HS-27A (cell line): ENCODE data around the gene MRPL55.

Experiments used
- DNase-seq: peaks from one replicate; pipeline ENCODE4 v3.0.0-alpha.2; 2012; ENCODE audit warnings: low read depth, missing footprints

Gene MRPL55

DNA sequence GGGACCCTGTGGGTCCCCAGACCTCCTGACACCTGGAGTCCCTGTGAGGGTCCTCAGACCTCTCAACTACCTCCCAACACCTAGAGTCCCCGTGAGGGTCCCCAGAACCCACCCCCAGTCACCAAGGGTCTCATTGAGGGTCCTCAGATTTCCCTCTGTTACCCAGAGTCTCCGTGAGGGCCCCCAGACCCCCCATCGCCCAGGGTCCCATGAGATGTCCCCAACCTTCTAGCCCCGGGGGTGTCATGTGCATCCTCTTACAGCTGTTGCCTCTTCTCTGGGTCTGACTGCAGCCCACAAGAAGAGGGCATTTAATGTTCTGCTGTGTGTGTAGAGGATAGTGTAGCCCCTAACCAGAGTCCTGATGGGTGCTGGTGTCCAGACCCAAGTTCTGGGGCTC lies 38.7 kb upstream of the MRPL55 start:
- DNase-seq = no peak

DNA sequence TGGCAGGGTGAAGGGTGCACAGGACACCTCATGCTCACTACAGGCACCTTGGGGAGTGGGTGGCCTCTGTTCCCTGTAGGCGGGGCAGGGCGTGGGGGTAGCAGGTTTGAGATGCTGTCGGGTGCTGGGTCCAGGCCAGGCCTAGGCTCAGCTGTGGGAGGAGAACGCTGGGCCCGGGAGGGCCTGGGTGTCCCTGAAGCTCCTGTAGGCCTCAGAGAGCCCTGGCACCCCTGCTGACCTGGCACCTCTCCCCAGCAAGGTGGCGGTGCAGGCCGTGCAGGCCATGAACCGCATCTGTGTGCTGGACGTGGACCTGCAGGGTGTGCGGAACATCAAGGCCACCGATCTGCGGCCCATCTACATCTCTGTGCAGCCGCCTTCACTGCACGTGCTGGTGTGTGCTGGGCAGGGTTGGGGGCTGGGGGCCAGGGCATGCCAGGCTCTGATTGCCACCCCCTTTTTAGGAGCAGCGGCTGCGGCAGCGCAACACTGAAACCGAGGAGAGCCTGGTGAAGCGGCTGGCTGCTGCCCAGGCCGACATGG lies 38.1 kb upstream of the MRPL55 start:
- no peak for DNase-seq

DNA sequence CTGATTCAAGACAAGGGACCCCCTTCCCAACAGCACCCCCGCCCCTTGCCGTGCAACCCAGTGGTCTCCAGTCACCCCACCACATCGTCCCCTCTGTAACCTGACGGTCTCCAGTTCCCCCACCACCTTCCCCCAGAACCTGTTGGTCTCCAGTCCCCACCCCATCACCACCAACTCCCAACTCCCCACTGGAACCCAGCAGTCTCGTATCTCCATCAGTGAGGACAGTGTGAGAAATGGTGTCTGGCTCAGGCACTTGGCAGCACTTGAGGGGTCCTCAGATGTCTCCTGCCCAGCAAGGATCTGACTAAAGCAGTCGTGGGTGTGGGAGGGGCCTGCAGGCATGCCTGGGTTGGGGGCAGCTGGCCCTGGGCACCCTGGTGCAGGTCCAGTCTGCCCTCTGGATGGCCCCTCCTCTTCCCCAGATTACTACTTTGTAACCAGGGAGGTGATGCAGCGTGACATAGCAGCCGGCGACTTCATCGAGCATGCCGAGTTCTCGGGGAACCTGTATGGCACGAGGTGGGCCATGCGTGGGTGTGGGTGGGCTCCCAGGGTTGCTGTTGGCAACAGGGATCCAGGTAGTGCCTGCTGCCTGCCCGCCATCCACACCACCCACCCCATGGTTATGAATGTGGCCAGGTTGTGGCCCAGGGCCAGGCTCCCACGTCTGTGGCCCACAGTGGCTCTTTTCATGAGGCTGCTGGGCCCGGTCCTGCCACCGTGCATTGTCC lies 37.5 kb upstream of the MRPL55 start:
- no peak for DNase-seq

DNA sequence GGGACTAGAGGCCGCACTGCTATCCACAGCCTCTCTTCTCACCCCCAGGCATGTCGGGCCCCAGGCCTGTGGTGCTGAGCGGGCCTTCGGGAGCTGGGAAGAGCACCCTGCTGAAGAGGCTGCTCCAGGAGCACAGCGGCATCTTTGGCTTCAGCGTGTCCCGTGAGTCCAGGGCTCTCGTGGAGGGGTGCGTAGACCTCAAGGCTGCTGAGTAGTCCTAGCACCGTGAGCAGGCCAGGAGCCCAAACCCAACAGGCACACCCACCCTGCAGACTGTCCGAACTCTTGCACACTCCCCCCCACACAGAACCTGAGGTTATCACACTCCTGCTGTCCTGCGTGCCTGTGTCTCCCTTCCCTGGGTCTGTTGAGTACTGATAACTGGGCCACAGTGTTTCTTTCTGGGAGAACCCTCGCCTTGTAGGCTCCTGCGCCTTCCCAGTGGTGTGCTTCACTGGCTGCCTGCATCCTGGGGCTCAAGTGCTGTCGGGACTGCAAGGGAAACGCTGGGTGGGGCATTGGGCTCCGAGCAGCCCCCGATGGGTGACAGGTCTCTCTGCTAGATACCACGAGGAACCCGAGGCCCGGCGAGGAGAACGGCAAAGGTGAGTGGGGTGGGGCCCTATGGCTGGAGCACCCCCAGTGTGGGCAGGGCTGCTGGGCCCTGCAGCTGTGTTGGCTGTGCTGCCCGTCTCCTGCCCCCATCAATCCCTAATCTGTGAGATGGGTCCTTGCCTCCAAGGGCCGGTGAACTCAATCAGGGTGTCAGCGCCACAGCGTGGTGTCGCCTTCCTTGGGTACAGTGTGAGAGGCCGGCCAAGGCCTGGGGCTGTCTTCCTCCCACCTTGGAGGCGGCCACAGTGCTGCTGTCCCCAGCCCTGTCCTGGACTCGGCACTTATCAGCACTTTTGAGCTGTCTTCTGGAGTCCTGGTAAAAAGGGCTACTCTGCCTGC lies 36.6 kb upstream of the MRPL55 start:
- DNase-seq = no peak

DNA sequence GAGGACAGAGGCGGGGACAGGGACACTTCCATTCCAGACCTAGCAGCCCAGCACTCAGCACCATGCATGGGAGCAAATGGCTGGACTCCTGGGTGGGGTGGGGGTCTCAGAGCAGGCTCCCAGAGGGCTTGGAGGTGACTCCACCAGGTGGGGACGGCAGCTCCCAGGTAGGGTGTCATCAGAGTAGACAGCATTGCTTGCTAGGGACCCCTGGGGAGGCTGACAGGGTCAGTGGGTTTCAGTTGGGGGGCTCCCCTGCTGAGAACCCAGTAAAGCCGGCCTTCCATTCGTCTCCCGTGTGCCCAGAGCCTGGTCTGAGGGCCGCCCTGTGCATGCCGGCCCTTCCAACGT lies 35.9 kb upstream of the MRPL55 start:
- DNase-seq = no peak

DNA sequence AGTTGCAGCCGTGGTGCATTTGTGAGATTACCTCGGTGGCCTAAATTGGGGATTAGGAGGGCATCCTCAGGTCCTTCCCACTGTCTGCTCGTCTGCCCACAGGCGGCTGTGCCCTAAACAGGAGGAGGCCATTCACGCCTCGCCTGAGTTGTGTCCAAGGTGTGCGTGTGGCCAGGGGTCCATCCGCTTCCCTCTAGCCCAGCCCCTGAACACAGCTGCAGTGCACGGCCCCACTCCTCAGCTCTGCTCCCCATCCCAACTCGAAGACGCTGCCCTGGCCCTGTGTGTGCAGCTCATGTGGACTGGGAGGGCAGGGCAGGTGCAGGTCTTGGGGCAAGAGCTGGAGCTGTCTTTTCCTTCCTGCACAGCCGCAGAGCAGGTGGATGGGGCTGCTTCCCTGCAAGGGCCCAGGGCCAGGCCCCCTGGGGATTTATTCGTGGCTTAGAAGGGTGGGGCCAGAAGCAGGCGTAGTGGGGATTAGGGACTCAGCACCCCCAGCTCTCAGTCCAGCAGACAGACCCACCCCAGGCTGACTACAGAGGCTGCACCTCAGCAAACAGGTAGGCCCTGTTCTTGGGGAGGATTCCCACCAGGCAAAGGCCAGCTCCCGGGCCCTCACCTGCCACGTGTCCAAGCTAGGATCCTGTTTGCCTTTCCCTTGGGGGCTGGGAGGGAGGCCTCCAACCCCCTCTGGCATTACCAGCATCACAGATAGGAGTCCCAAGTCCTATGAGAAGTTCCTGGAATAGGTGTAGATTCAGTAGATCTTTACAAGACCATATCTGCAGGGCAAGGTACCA lies 35.3 kb upstream of the MRPL55 start:
- no peak for DNase-seq

DNA sequence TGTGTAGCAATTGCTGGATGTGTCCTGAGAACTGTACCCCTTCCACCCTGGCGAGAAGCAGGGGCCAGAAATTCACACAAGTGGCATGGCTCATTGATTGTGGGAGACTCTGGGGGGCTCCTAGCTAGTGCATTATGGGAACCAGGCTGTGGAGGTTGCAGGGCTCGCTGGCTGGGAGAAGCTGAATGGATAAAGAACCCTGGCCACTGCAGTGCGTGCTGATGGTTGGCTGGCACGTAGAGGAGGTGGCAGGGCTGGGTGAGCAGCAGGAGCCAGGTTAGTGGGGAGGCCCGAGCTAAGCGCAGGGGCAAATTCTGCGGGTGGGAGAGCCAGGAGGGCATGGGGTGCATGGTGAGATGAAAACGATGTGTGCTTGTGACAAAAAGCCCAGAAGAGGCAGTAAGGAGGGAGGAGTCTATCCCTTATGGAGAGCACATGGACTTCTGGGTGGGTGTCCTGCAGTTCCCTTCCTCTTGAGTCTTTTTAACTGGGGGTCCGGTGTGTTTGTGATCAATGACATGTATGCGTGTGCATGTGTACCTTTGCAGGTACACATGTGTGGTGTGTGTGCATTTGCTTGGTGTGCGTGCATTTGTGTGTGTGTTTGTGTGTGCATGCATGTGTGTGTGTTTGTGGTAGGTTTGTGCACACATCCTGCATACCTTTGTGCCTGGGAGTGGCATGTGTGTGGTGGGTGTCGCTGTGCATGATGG lies 34.5 kb upstream of the MRPL55 start:
- no peak for DNase-seq

DNA sequence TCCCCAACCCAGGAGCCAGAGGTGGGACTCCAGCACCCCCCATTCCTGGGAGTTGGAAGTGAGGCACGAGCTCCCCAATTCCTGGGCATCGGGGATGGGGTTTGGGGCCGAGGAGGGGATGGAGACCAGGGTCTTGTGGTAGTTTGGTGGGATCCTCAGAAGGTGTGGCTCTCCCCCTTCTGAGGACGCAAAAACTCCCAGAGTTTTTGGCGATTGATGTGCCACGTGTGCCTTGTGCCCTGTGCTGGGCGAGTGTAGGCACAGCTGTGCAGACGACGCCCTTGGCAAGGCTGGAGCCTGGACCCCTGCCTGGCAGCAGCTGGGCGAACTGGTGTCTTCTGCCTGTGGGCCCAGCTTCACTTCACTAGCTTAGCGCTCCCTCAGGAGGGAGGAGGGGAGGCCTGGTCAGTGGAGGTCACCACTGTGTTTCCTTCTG lies 33.6 kb upstream of the MRPL55 start:
- no peak for DNase-seq

DNA sequence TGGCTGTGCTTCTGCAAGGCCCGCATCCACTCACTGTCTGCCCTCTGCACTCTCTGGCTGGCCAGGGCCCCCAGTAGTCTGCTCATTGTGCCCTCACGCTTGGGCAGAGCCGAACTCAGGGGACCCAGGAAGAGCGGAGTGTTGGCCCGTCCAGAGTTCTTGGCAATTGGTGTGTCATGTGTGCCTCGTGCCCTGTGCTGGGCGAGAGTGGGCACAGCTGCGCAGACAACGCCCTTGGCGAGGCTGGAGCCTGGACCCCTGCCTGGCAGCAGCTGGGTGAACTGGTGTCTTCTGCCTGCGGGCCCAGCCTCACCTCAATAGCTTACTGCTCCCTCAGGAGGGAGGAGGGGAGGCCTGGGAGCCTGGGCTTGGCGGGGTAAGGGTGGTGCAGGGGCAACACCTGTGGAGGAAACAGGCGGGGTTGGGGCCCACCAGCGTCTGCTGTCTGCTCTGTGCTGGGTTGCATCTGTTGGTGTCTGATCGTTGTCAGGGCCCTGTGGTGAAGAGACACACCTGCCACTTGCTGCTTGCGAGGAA lies 33.1 kb upstream of the MRPL55 start:
- no peak for DNase-seq

DNA sequence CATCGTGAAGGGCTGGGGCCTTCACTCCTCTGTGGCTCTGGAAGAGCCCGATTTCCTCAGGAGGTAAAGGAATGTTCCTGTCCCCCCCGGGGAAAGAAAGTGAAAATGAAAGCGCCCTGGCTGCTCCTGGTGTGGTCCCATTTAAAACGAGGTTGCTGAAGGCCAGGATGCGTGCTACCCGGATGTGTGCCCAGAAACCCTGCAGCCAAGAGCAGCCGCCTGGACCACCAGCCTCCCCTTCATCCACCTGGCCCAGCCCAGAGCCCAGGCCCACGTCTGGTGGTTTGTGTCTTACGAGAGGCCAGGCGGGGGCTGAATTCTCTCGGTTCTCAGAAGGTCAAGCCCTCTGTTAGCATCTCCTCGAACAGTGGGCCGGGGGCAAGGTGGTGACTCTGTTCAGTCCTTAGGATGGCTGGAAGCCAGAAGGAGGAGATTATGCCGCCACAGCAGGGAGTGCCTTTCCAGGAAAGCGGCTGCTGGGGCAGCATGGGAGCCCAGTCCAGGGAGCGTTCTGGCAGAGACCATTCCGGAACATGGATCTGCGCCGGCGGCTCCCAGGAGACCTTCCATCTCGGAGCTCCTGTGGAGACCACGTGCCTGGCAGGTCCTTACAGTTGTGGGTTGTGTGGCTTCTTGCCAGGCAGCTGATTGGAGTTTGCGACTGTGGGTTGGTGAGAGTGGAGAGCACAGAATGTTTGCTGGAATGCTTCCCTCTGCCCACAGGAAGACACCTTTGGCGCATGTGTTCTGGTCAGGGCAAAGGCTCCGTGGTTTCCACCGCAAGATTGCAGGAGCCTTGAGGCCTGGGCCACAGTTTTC lies 32.3 kb upstream of the MRPL55 start:
- DNase-seq = peak; percentile 11

DNA sequence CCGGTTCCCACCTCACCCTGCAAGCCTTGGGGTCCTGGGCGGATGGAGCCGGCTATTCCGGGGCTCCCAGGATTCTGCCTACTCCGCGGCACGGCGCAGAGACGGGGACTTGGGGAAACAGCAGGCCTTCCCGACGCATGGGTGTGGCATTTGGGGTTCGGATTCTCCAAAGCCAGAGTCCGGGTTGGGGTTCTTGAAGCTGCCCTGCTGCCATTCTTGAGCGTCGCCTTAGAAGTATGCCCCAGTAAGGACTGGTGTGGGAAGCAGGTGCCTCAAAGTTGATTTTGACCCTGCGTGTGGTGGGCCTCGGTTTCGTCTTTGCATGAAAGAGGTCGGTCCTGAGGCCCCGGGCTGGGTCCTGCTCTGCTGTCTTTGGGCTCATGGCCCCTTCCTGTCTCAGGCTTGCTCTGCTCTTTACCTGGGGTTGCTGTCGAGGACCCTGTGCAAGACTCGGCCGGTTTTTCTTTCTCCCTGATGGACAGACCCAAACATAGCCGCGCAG lies 31.7 kb upstream of the MRPL55 start:
- no peak for DNase-seq

DNA sequence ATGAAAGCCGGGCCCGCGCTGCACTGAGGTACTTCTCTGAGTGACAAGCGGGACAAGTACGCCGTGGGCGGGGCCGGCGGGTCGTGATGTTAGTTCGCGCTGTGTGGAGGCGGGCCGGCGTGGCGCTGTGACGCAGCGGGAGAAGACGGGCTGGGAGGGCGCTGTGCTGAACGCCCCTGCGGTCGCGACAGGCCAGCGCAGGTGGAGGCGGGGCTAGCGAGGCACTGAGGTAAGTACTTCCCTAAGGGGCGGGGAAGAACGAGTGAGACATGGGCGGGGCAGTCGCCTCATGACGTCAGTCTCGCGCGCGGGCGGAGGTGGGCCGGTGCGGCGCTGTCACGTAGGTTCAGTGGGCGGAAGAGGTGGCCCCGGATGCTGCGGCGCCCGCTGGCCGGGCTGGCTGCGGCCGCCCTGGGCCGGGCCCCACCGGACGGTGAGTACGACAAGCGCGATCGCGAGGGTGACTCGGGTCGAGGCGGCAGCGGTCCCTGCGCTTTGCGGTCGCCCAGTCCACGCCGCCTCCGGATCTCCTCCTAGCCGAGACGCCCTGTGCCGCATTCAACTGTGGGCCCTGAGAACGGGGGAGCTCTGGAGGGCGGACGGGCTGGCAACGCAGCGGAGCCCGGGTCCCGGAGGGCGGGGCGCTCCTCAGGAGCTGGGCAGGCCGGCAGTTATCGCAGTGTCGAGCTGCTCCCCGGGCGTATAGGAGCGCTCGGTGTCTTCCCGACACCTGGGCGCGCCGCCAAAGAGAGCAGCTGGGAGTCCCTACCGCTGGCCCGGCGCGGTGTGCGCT lies 31.0 kb upstream of the MRPL55 start, which contains the start of gene GUK1:
GUK1 (plus strand) TSS at position 349 of the 793 bp plus-strand sequence; CDS start at position 373, 24 bp downstream.
- DNase-seq = peak; percentile 80

DNA sequence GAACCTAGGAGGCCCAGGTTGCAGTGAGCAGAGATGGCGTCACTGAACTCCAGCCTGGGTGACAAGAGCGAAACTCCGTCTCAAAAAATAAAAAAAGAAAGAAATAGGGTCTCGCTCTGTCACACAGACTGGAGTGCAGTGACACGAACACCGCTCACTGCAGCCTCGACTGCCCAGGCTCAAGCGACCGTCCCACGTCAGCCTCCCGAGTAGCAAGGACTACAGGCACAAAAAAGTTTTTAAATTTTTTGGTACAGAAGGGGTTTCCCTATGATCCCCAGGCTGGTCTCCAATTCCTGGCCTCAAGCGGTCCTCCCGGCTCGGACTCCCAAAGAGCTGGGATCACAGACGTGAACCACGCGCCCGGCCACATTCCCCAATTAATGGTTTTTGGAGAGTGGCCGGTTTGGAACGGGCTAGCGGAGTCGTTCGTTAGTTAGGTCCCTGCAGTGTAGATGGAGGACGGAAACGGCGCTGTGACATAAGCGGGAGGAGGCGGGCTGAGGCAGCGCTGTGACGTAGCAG lies 30.4 kb upstream of the MRPL55 start:
- no peak for DNase-seq

DNA sequence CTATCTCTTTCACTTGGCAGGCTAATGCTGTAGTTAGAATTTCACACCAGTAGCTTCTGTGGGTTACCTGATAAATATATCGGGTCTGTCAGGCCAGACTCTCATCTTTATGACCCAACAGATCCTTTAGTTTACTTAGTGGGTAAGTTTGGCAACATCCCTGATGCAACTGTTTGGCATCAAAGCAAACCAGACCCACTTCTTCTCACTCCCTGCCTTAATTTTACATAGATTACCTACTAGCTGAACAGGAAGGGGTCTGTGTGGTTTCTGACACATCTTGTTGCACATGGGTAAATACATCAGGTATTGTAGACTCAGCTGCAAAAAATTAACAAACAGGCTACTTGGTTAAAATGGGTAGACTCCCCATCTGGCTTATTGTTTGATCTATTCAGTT lies 27.8 kb upstream of the MRPL55 start:
- DNase-seq = no peak

DNA sequence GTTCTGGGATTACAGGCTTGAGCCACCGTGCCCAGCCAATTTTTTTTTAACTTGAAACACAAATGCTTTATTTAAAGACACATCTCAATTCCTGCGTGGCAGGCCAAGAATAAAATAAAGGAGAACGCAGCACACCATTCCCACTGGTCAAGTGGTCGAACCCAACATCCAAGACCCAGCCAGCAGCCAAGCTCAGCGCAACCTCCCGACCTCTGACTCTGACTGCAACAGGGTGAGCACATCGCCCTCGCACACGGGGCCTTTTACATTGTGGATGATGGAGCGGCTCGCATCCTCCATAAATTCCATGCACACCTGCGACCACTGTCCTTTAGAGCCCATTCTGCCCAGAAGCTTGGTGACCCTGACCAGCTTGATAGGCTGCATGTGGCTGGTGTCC lies 25.5 kb upstream of the MRPL55 start:
- DNase-seq = no peak

DNA sequence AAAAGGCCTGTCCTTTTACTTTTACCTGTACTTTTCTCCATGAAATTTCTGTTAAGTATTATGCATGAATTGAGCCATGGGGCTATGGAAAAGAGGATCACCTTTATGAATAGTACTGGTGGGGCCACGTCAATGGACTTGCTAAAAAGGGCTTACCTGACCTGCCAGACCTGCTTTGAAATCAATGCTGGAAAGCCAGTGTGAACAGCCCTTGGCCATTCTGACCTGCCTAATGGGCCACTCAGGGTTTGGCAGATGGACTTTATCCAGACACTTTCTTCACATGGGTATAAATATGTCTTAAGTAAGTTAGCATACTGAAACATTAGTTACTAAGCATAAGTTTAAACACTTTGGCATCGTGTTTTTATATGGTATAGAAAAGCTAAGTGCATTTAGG lies 22.7 kb upstream of the MRPL55 start:
- DNase-seq = no peak

DNA sequence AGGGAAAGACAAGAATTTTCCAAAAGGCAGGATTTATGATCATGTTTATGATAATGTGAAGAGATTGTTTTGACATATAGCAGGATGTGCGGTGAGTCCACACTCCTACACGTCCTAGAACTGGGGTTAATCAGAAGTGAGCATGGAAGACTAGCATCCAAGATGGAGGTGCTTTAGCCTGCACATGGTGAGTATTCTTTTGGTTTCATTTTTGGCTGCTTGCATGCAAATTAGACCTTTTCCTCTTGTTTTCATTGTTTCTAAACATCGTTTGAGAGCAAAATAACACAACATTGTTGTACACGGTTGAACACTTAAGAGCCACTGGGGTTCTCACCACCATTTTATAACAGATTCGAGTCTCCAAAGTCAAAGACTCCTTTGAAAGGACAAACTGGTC lies 16.1 kb upstream of the MRPL55 start:
- DNase-seq = no peak

DNA sequence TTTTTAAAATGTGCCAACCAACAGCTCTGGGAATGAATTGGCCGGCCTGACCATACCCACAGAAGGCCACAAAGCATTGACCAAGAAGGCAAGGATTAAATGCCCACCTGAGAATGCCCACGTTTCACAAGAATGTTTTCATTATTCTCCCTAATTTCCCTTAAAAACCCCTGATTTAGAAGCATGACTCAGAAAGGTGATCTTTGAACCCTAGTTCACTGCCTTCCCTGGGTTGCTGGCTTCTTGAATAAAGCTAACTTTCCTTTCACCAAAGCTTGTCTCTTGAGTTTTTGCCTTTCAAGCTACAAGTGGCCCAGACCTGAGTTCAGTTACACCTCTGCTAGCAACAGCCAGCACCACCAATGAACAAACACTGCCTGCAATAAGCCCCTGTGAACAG lies 14.4 kb upstream of the MRPL55 start:
- no peak for DNase-seq

DNA sequence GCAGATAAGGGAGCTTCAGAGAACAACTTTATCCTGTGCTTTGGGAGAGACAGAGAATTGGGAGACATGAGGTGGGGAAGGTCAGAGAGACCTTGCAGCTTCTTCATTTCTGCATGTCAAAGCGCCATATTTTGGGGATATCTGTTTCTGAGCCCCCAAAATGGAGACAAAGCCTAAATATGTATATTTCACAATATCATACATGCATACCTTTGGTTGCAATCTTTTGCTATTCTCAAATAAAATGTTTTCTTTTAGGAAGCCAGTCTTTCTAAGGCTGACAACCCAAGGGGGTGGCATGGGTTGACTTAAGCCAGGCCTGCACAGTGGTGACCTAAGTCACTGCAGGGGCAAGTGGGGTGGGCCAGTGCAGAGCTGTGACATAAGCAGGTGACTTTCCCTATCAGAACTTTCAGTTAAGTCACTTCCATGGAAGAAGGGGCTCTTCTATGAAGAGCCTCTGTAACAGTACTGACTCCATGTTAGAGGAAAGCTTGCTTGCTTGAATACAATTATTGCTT lies 13.9 kb upstream of the MRPL55 start:
- no peak for DNase-seq
